Sigmoid colon (tissue), 7 donors: ENCODE data around the gene SATB2. TPM values are rescaled to one million over a fixed set of nuclear protein-coding genes. Genes with fewer than 3 reads are reported as not detected.

Experiments
- DNase-seq: peaks from one replicate; pipeline ENCODE4 v3.0.0-alpha.2; 2019
- H3K27ac ChIP-seq, 4 donors: fragments of 200-600 bp; sonication (generic); one replicate each; pipeline ENCODE4 v1.5.1; 2016 to 2019; ENCODE audit warnings: mild to moderate bottlenecking in 1 of 4
- H3K27me3 ChIP-seq, 3 donors: fragments of 200-600 bp; sonication (generic); one replicate each; pipeline ENCODE4 v1.5.1; 2019; ENCODE audit warnings: mild to moderate bottlenecking in 1 of 3
- H3K36me3 ChIP-seq, 4 donors: fragments of 200-600 bp; sonication (generic); one replicate each; pipeline ENCODE4 v1.5.1; 2016 to 2019
- H3K4me1 ChIP-seq, 4 donors: fragments of 200-600 bp; sonication (generic); one replicate each; pipeline ENCODE4 v1.5.1; 2017 to 2019
- H3K4me3 ChIP-seq, 4 donors: fragments of 200-600 bp; sonication (generic); one replicate each; pipeline ENCODE4 v1.5.1; 2017 to 2019; ENCODE audit warnings: mild to moderate bottlenecking in 2 of 4, moderate library complexity in 1 of 4
- H3K9me3 ChIP-seq, 4 donors: fragments of 200-600 bp in 3 of 4; sonication (generic) in 3 of 4; one replicate each; pipeline versions ENCODE4 v1.5.1 to v1.6.1; 2013 to 2019
- CTCF ChIP-seq, 4 experiments: fragments of 450-650 bp in 3 of 4; fragments of 200-600 bp in 1 of 4; IDR thresholded peaks; one replicate each; pipeline ENCODE4 v1.5.1; 2016 to 2019; ENCODE audit warnings: antibody characterized with exemption in 4 of 4, mild to moderate bottlenecking in 3 of 4, moderate library complexity in 2 of 4
- EP300 ChIP-seq, 4 donors: sonication (generic); formaldehyde crosslinking; IDR thresholded peaks; one replicate each; pipeline ENCODE4 v1.6.1; 2017; ENCODE audit warnings: antibody characterized with exemption in 4 of 4
- POLR2A ChIP-seq, 2 donors: fragments of 450-650 bp; IDR thresholded peaks; one replicate each; pipeline ENCODE4 v1.6.1; 2016; ENCODE audit warnings: antibody characterized with exemption in 2 of 2, mild to moderate bottlenecking in 2 of 2, moderate library complexity in 2 of 2
- POLR2AphosphoS5 ChIP-seq, 4 donors: sonication (generic); formaldehyde crosslinking; IDR thresholded peaks; one replicate each; pipeline ENCODE4 v1.6.1; 2017; ENCODE audit warnings: antibody characterized with exemption in 4 of 4
- WGBS, 2 donors: extraction: QIAGEN DNeasy Blood & Tissue Kit; methylation state at CpG; one replicate each; pipeline ENCODE4 v1.1.7; 2013; 5-methylcytosine and 5-hydroxymethylcytosine counted together
- intact Hi-C: fragments of 100-400 bp; cut with DNase I; formaldehyde crosslinking; loops from one replicate; pipeline ENCODE4 v1.15.1; 2023
- polyA plus RNA-seq, 3 donors: library from polyadenylated mRNA; stranded (reverse); fragments of 200-250 nt; gene quantifications; one replicate each; pipeline ENCODE4 v1.2.3, GENCODE V29; 2013
- total RNA-seq, 4 donors: library from RNA; depleted of rRNA; stranded (reverse); fragments of >200 nt; gene quantifications; one replicate each; pipeline ENCODE4 v1.1.0, GENCODE V29; 2016
- donor health status: healthy with polysubstance abuse.
- donor health status: Bipolar disorder and iron deficiency.
- donor health status: healthy.

SATB2 gene
- total and polyA plus RNA-seq, 7 donors: 0.95 to 43.7 (median 5.8) TPM

- Histone ChIP-seq H3K4me3 (peak overlapping the region in 3 of 4 donors; percentile 77 to 88 (median 78)), H3K9me3 (peaks cover 0 to 3% (median 0%) of the 10 kb centered on the region in 4 donors), H3K27ac (no peak overlapping the region), H3K4me1 (peaks cover 0 to 40% (median 39%) of the 10 kb centered on the region in 4 donors), H3K27me3 (peaks cover 37 to 86% (median 68%) of the 10 kb centered on the region in 3 donors), H3K36me3 (no peaks in the 10 kb centered on the region)
- intact Hi-C loops: loop anchor here (5.0 kb wide), 1 partner anchor 1939 kb away; the partner anchor contains the start of gene MOB4
- peak; percentile 49 for DNase-seq
- 2 to 6% methylated on average over 44 of the region's 44 CpGs for whole genome bisulfite sequencing, 2 donors
- peak in 1 of 4 donors; percentile 40 for TF ChIP-seq POLR2AphosphoS5 (IDR thresholded peaks at IDR 0.05)
- no peak for TF ChIP-seq POLR2A (IDR thresholded peaks at IDR 0.05)
- no peak for TF ChIP-seq EP300 (IDR thresholded peaks at IDR 0.05)
- no peak for TF ChIP-seq CTCF (IDR thresholded peaks at IDR 0.05)
These were observed 1.2 kb downstream of the SATB2 start for GRCh38 chr2:199456383-199457146.

GRCh38 chr2:199455545-199456382 lies 2.0 kb downstream of the SATB2 start:
- no peak overlapping the region for H3K27ac ChIP-seq

GRCh38 chr2:199455210-199455544 lies 2.6 kb downstream of the SATB2 start:
- Histone ChIP-seq H3K9me3 (no peaks in the 10 kb centered on the region), H3K4me3 (no peak overlapping the region), H3K27ac (no peak overlapping the region), H3K4me1 (peaks cover 0 to 38% (median 36%) of the 10 kb centered on the region in 4 donors), H3K36me3 (no peaks in the 10 kb centered on the region), H3K27me3 (peaks cover 28 to 86% (median 57%) of the 10 kb centered on the region in 3 donors)
- DNase-seq: no peak
- intact Hi-C loops: loop anchor here (5.0 kb wide), 1 partner anchor 1938 kb away; the partner anchor contains the start of gene MOB4
- no peak for TF ChIP-seq POLR2A (IDR thresholded peaks at IDR 0.05)
- TF ChIP-seq EP300 (IDR thresholded peaks at IDR 0.05): no peak
- TF ChIP-seq POLR2AphosphoS5 (IDR thresholded peaks at IDR 0.05): no peak
- TF ChIP-seq CTCF (IDR thresholded peaks at IDR 0.05): no peak
- whole genome bisulfite sequencing, 2 donors: 13 to 34% methylated on average over 7 of the region's 7 CpGs

More at GRCh38 chr2:199455545-199456382, 2.0 kb downstream of the SATB2 start:
- no peak for TF ChIP-seq CTCF (IDR thresholded peaks at IDR 0.05)
- no peak for TF ChIP-seq EP300 (IDR thresholded peaks at IDR 0.05)
- TF ChIP-seq POLR2AphosphoS5 (IDR thresholded peaks at IDR 0.05): no peak
- no peak for TF ChIP-seq POLR2A (IDR thresholded peaks at IDR 0.05)
- peaks cover 0 to 40% (median 39%) of the 10 kb centered on the region in 4 donors for H3K4me1 ChIP-seq
- WGBS, 2 donors: 3 to 4% methylated on average over 55 of the region's 55 CpGs
- H3K9me3 ChIP-seq: peaks cover 0 to under 1% (median 0%) of the 10 kb centered on the region in 4 donors
- no peaks in the 10 kb centered on the region for H3K36me3 ChIP-seq
- H3K4me3 ChIP-seq: peak overlapping the region in 3 of 4 donors; percentile 1 to 78 (median 21)
- intact Hi-C loops: loop anchor here (5.0 kb wide), 1 partner anchor 1938 kb away; the partner anchor contains the start of gene MOB4
- peak; percentile 61 for DNase-seq
- peaks cover 33 to 86% (median 63%) of the 10 kb centered on the region in 3 donors for H3K27me3 ChIP-seq

- TF ChIP-seq CTCF (IDR thresholded peaks at IDR 0.05) (no peak), POLR2A (IDR thresholded peaks at IDR 0.05) (no peak), EP300 (IDR thresholded peaks at IDR 0.05) (no peak), POLR2AphosphoS5 (IDR thresholded peaks at IDR 0.05) (no peak)
- DNase-seq: no peak
- Histone ChIP-seq H3K9me3 (no peaks in the 10 kb centered on the region), H3K36me3 (no peaks in the 10 kb centered on the region), H3K27me3 (peaks cover 26 to 100% (median 57%) of the 10 kb centered on the region in 3 donors), H3K4me1 (peaks cover 0 to 27% (median 25%) of the 10 kb centered on the region in 4 donors), H3K4me3 (no peak overlapping the region), H3K27ac (no peak overlapping the region)
- intact Hi-C loops: no loop called here
These were observed 4.8 kb downstream of the SATB2 start for GRCh38 chr2:199452991-199453379.
